GM12892 (cell line): ENCODE results near the gene CHD8.

Experiments used
- POLR2A ChIP-seq: IDR thresholded peaks from 2 replicates; pipeline ENCODE4 v1.6.1; 2011; ENCODE audit warnings: low read depth, low read length, control low read depth
- POLR2AphosphoS5 ChIP-seq: IDR thresholded peaks from 2 replicates; pipeline ENCODE4 v1.6.1; 2011; ENCODE audit warnings: low read depth, low read length, control low read depth
- TAF1 ChIP-seq: IDR thresholded peaks from 2 replicates; pipeline ENCODE4 v1.6.1; 2011; ENCODE audit warnings: low read depth, mild to moderate bottlenecking, control low read depth, low read length, borderline replicate concordance

- TF ChIP-seq TAF1, result no peak
- TF ChIP-seq POLR2A, result no peak
- no peak for TF ChIP-seq POLR2AphosphoS5
Observed at GRCh38 chr14:21346532-21347135, 109.3 kb downstream of the CHD8 start.
